K562 (cell line): ENCODE data around the gene EHBP1. TPM values are rescaled to one million over a fixed set of nuclear protein-coding genes. Genes with fewer than 3 reads are reported as not detected.

ENCODE experiments used
- ATAC-seq: fragments of 200-7000 bp; cut with Tn5 transposase; 3 replicates; pipeline ENCODE4 v1.9.1; 2020; ENCODE audit warnings: moderate library complexity
- BruUV-seq: library from RNA; stranded (reverse); fragments of 400-500 nt; replicated peaks from 2 replicates; lab custom pipeline; 2021; lab: Mats Ljungman, UMichigan
- CTCF ChIA-PET: fragments of 300-600 bp; formaldehyde crosslinking; extraction: SDS; loops from one replicate; lab custom pipeline; 2021; ENCODE audit warnings: low intra/inter-chr PET ratio; lab: Yijun Ruan, JAX
- POLR2A ChIA-PET: fragments of 300-600, 350-650 bp; sonication (Branson Sonifier 250); formaldehyde crosslinking; extraction: SDS; loops from one replicate; lab custom pipeline; 2021; ENCODE audit warnings: antibody characterized with exemption, inconsistent platforms; lab: Yijun Ruan, JAX
- DNase-seq, 4 experiments: peaks; one replicate each; pipeline versions ENCODE4 v3.0.0 to v3.0.0-alpha.2; 2011 to 2018; ENCODE audit warnings: low spot score in 3 of 4, mixed read lengths in 3 of 4; ENCODE audit errors: extremely low read depth in 1 of 4
- FAIRE-seq: peaks from 2 replicates; lab custom pipeline; 2011; peaks lifted over from hg19 to GRCh38; lab: Jason Lieb, UNC
- H2AFZ ChIP-seq: 2 replicates; pipeline ENCODE4 v1.6.0; 2011; ENCODE audit warnings: low read depth, low read length, control low read depth, inconsistent platforms
- H3K27ac ChIP-seq: fragments of 200-600 bp; 3 replicates; pipeline ENCODE4 v1.8.0; 2011; ENCODE audit warnings: low read depth, mild to moderate bottlenecking, control low read depth, inconsistent platforms, low read length, moderate library complexity, mixed read lengths; ENCODE audit errors: extremely low read depth
- H3K27me3 ChIP-seq, 2 experiments: fragments of 300-600 bp in 1 of 2; 2 replicates in 1 of 2; 3 replicates in 1 of 2; pipeline versions ENCODE4 v1.6.0 to v1.8.0; 2011; ENCODE audit warnings: inconsistent platforms in 2 of 2, low read length in 2 of 2, mild to moderate bottlenecking in 1 of 2, mixed read lengths in 1 of 2, moderate library complexity in 1 of 2; ENCODE audit not compliant: control insufficient read depth in 2 of 2, insufficient read depth in 2 of 2
- H3K36me3 ChIP-seq: fragments of 300-600 bp; 3 replicates; pipeline ENCODE4 v1.8.0; 2011; ENCODE audit warnings: mild to moderate bottlenecking, low read length, inconsistent platforms; ENCODE audit not compliant: control insufficient read depth, insufficient read depth
- H3K4me1 ChIP-seq, 2 experiments: fragments of 200-600 bp in 1 of 2; replicated peaks in 1 of 2; 2 replicates in 1 of 2; 3 replicates in 1 of 2; pipeline versions ENCODE4 v1.5.1 to v1.8.0; 2011; ENCODE audit warnings: inconsistent platforms in 2 of 2, low read length in 2 of 2, mild to moderate bottlenecking in 1 of 2, mixed read lengths in 1 of 2, moderate library complexity in 1 of 2; ENCODE audit not compliant: control insufficient read depth in 2 of 2, insufficient read depth in 2 of 2
- H3K4me2 ChIP-seq: 2 replicates; pipeline ENCODE4 v1.6.1; 2011; ENCODE audit warnings: low read length, control low read depth, inconsistent platforms, mixed read lengths; ENCODE audit not compliant: insufficient read depth
- H3K4me3 ChIP-seq: fragments of 200-600 bp; sonication (generic), shearing (Covaris generic); 2 replicates; pipeline ENCODE4 v1.5.1; 2016; ENCODE audit warnings: control low read depth, inconsistent platforms
- H3K79me2 ChIP-seq: fragments of 200-600 bp; 3 replicates; pipeline ENCODE4 v1.8.0; 2011; ENCODE audit warnings: low read length, inconsistent platforms; ENCODE audit not compliant: control insufficient read depth, insufficient read depth
- H3K9ac ChIP-seq, 2 experiments: 2 replicates each; pipeline versions ENCODE4 v1.6.0 to v1.6.1; 2011; ENCODE audit warnings: low read depth in 2 of 2, low read length in 2 of 2, control low read depth in 1 of 2, inconsistent platforms in 1 of 2, mild to moderate bottlenecking in 1 of 2, mixed read lengths in 1 of 2; ENCODE audit not compliant: insufficient read depth in 1 of 2
- H3K9me1 ChIP-seq: one replicate; pipeline ENCODE4 v1.6.0; 2011; ENCODE audit warnings: inconsistent platforms, mild to moderate bottlenecking, low read length, moderate library complexity; ENCODE audit not compliant: control insufficient read depth, insufficient read depth
- H3K9me3 ChIP-seq: replicated peaks from 2 replicates; pipeline ENCODE4 v1.5.1; 2011; ENCODE audit warnings: low read depth, low read length, inconsistent platforms; ENCODE audit not compliant: control insufficient read depth, insufficient read depth
- H4K20me1 ChIP-seq: replicated peaks from 2 replicates; pipeline ENCODE4 v1.6.1; 2011; ENCODE audit warnings: low read length, inconsistent platforms, mixed read lengths; ENCODE audit not compliant: control insufficient read depth, insufficient read depth
- ATF7 ChIP-seq: fragments of 450-650 bp; IDR thresholded peaks from 2 replicates; pipeline ENCODE4 v1.7.1; 2014; ENCODE audit warnings: mild to moderate bottlenecking, moderate library complexity
- CREM ChIP-seq: IDR thresholded peaks from 2 replicates; pipeline ENCODE4 v1.6.1; 2014; ENCODE audit warnings: antibody characterized with exemption, low read depth
- EGR1 ChIP-seq: fragments of 450-650 bp; conservative IDR thresholded peaks from 2 replicates; pipeline ENCODE4 v1.6.1; 2017; ENCODE audit warnings: mild to moderate bottlenecking
- IRF2 ChIP-seq: sonication (generic); formaldehyde crosslinking; IDR thresholded peaks from 2 replicates; pipeline ENCODE4 v1.8.1; 2022; ENCODE audit warnings: mild to moderate bottlenecking, missing genetic modification reagents
- MCM7 ChIP-seq, 2 experiments: fragments of 450-650 bp; IDR thresholded peaks; 2 replicates each; pipeline ENCODE4 v1.6.1; 2016 to 2018
- PHF20 ChIP-seq: fragments of 450-650 bp; IDR thresholded peaks from 2 replicates; pipeline ENCODE4 v1.6.1; 2018; ENCODE audit not compliant: partially characterized antibody
- SMC3 ChIP-seq: conservative IDR thresholded peaks from 2 replicates; pipeline ENCODE4 v1.6.1; 2011; ENCODE audit warnings: low read depth, low read length, improper control_type of control experiment; ENCODE audit not compliant: insufficient read depth
- ZKSCAN8 ChIP-seq: fragments of 200-800 bp; sonication (Bioruptor generic); IDR thresholded peaks from 2 replicates; pipeline ENCODE4 v1.6.1; 2016; ENCODE audit warnings: missing genetic modification characterization, missing compliant biosample characterization
- ZSCAN32 ChIP-seq: fragments of 450-650 bp; formaldehyde crosslinking; IDR thresholded peaks from 2 replicates; pipeline ENCODE4 v1.4.0; 2020; ENCODE audit warnings: mild to moderate bottlenecking, moderate library complexity
- WGBS: fragments of 100-300 bp; shearing (Covaris generic); methylation state at CpG from one replicate; pipeline ENCODE4 v1.1.6; 2016; ENCODE audit warnings: low coverage, mixed read lengths; ENCODE audit not compliant: insufficient coverage; ENCODE audit errors: missing lambda C conversion rate; 5-methylcytosine and 5-hydroxymethylcytosine counted together
- in situ Hi-C: fragments of 300-500 bp; cut with MboI; formaldehyde crosslinking; loops from 4 replicates; pipeline ENCODE4 v1.15.0; 2018; ENCODE audit warnings: inconsistent platforms, mixed read lengths
- intact Hi-C: fragments of 100-400 bp; cut with micrococcal nuclease; formaldehyde crosslinking; loops from 2 replicates; pipeline ENCODE4 v1.14.2; 2022
- polyA plus RNA-seq, 8 experiments: library from polyadenylated mRNA; depleted of rRNA in 4 of 8; stranded (reverse) in 5 of 8; unstranded in 3 of 8; fragments of >200 nt; fragmentation: Nextera tagmentation in 2 of 8; fragmentation: Illumina TruSeq in 1 of 8; extraction: Ambion mirVana in 2 of 8; extraction: Trizol in 1 of 8; gene quantifications; 2 replicates each; pipeline versions ENCODE4 v1.2.1 to v1.2.3, GENCODE V29; 2011 to 2014; ENCODE audit warnings: inconsistent platforms in 1 of 8, missing spikeins in 1 of 8
- total RNA-seq, 7 experiments: library from RNA; depleted of rRNA in 6 of 7; stranded (reverse); fragments of >200 nt in 6 of 7; fragmentation: Illumina TruSeq in 2 of 7; extraction: Trizol in 2 of 7; gene quantifications; 2 replicates each; pipeline versions ENCODE4 v1.2.1 to v1.2.3, GENCODE V29; 2011 to 2021; ENCODE audit warnings: low replicate concordance in 1 of 7
- TF ChIP-seq, protein P1 (sequence below): fragments of 250-450 bp; sonication (Bioruptor Pico); IDR thresholded peaks from 2 replicates; pipeline ENCODE4 v1.9.0; 2021; ENCODE audit warnings: mild to moderate bottlenecking
- TF ChIP-seq, protein P2 (sequence below): fragments of 250-450 bp; sonication (Bioruptor Pico); IDR thresholded peaks from 2 replicates; pipeline ENCODE4 v1.6.1; 2021; ENCODE audit warnings: mild to moderate bottlenecking

EHBP1 gene
- total and polyA plus RNA-seq, 9 of the 15 experiments (the other 6 are each of a cell fraction or from before 2014, with no cell fraction given): 8.9 to 26.6 (median 19.3) TPM

DNA sequence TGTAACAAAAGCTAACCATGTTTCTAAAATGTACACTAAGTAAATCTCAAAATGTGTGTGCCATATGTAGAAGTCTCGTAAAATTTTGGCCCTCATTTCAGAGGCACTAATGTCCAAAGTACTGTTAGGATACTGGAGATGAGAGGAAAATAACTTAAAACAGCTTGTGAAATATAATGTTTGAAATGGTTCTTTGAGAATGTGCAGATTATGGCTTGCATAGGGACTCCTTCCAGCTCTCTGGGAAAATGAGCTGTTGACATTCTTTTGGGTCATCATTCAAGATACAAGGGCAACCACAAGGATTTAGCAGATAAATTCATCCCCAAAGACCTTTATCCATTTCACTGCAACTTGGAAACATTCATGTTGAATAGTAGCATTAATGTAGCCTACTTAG, 307.0 kb downstream of the EHBP1 start:
- CTCF ChIA-PET: no interaction called here
- POLR2A ChIA-PET: interaction anchor here (1.0 to 1.5 kb wide), 4 partner anchors 12 to 588 kb away, joined by 3 read pairs; no protein-coding TSS in a partner anchor
- intact Hi-C loops: no loop called here
- no peaks in the 10 kb centered on the region for H3K9me3 ChIP-seq
- no peaks in the 10 kb centered on the region for H4K20me1 ChIP-seq
- no peaks in the 10 kb centered on the region for H3K4me1 ChIP-seq
- in situ Hi-C loops: no loop called here
- 93% methylated on average over 1 of the region's 1 CpG for WGBS
- no TSS peak for BruUV-seq
- FAIRE-seq: peak; percentile 29
- H3K36me3 ChIP-seq: no peaks in the 10 kb centered on the region
- no peak for DNase-seq
- no peaks in the 10 kb centered on the region for H3K27me3 ChIP-seq
- H2AFZ ChIP-seq: no peak overlapping the region
- no peak for ATAC-seq
- no peak overlapping the region for H3K4me3 ChIP-seq
- H3K9ac ChIP-seq: no peak overlapping the region
- H3K9me1 ChIP-seq: no peaks in the 10 kb centered on the region
- no peak overlapping the region for H3K27ac ChIP-seq
- H3K79me2 ChIP-seq: no peaks in the 10 kb centered on the region
- no peak overlapping the region for H3K4me2 ChIP-seq
- TF ChIP-seq, protein P1, sequence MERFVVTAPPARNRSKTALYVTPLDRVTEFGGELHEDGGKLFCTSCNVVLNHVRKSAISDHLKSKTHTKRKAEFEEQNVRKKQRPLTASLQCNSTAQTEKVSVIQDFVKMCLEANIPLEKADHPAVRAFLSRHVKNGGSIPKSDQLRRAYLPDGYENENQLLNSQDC: no peak

DNA sequence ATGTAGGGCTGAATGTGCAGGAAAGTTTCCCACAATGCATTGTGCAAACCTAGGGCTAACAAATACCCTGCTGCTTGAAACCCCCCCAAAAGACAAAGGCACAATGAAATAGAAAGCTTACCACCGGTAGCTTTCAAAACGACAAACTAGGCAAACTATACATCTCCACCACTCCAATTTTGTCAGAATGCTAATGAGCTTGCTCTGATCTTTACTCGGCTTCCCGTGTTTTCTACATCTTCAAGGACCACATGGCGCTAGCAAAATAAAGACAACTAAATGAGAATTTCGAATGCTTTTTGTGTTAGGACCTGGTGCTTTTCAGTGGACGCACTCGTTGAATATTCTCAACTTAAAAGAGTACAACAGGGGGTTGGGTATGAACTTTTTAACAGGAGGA, 307.9 kb downstream of the EHBP1 start:
- ChIA-PET POLR2A (no interaction called here), CTCF (no interaction called here)
- Histone ChIP-seq H2AFZ (no peak overlapping the region), H3K36me3 (no peaks in the 10 kb centered on the region), H3K9ac (no peak overlapping the region), H3K27ac (no peak overlapping the region), H3K4me2 (no peak overlapping the region), H3K27me3 (no peaks in the 10 kb centered on the region), H3K4me3 (no peak overlapping the region), H3K9me1 (no peaks in the 10 kb centered on the region), H4K20me1 (no peaks in the 10 kb centered on the region), H3K79me2 (no peaks in the 10 kb centered on the region), H3K9me3 (no peaks in the 10 kb centered on the region), H3K4me1 (no peaks in the 10 kb centered on the region)
- in situ Hi-C loops: no loop called here
- FAIRE-seq: peak; percentile 37
- BruUV-seq: no TSS peak
- intact Hi-C loops: no loop called here
- 87% methylated on average over 8 of the region's 8 CpGs for WGBS
- no peak for ATAC-seq
- no peak for TF ChIP-seq PHF20
- no peak for TF ChIP-seq EGR1
- TF ChIP-seq ZSCAN32 (CRISPR knock-in tag): no peak
- TF ChIP-seq IRF2 (CRISPR knock-in tag): no peak
- no peak for TF ChIP-seq ATF7
- TF ChIP-seq CREM: no peak
- TF ChIP-seq ZKSCAN8: no peak
- TF ChIP-seq SMC3: no peak
- TF ChIP-seq, protein P2, sequence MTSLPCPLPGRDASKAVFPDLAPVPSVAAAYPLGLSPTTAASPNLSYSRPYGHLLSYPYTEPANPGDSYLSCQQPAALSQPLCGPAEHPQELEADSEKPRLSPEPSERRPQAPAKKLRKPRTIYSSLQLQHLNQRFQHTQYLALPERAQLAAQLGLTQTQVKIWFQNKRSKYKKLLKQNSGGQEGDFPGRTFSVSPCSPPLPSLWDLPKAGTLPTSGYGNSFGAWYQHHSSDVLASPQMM (CRISPR knock-in tag): no peak
- TF ChIP-seq MCM7 (IDR thresholded peaks at IDR 0.05): no peak
- no peak for DNase-seq
